Motor neuron (in vitro differentiated cells): ENCODE measurements around the gene ZNF142. TPM values are rescaled to one million over a fixed set of nuclear protein-coding genes. Genes with fewer than 3 reads are reported as not detected.

Experiments
- ATAC-seq, 8 experiments: fragments of 200-7000 bp; cut with Tn5 transposase; replicated peaks in 6 of 8; 2 replicates each; pipeline ENCODE4 v1.8.0; 2021; ENCODE audit warnings: mild to moderate bottlenecking in 8 of 8, moderate library complexity in 8 of 8
- H3K27ac ChIP-seq, 2 donors: fragments of 250-450 bp; sonication (Bioruptor Pico); 2 replicates each; pipeline ENCODE4 v1.9.0; 2021; ENCODE audit warnings: antibody characterized with exemption in 2 of 2, mild to moderate bottlenecking in 2 of 2, moderate library complexity in 1 of 2
- H3K4me1 ChIP-seq, 2 donors: fragments of 250-450 bp; sonication (Bioruptor Pico); replicated peaks in 1 of 2; 2 replicates each; pipeline ENCODE4 v1.6.1; 2021; ENCODE audit warnings: antibody characterized with exemption in 2 of 2, mild to moderate bottlenecking in 2 of 2, moderate library complexity in 1 of 2
- H3K4me3 ChIP-seq, 5 donors: fragments of 250-450 bp; sonication (Bioruptor Pico); 2 replicates each; pipeline ENCODE4 v1.9.0; 2021; ENCODE audit warnings: antibody characterized with exemption in 5 of 5, mild to moderate bottlenecking in 5 of 5, moderate library complexity in 4 of 5
- WGBS, 10 experiments: fragments of 450-650 bp; shearing (Covaris generic); methylation state at CpG; one replicate each; pipeline ENCODE4 v1.0.0; 2022; 5-methylcytosine and 5-hydroxymethylcytosine counted together
- in situ Hi-C, 9 experiments: fragments of 400-800 bp; cut with MboI; loops; one replicate each; pipeline ENCODE4 v1.15.0; 2021; ENCODE audit warnings: low sequenced_read_pairs in 9 of 9, low pct_unique_long_range_greater_than_20kb in 2 of 9; ENCODE audit not compliant: unreplicated experiment in 9 of 9
- total RNA-seq, 8 experiments: library from RNA; unstranded; fragments of 300-600 nt; gene quantifications; 2 replicates each; pipeline versions ENCODE4 v1.2.3 to v1.2.4, GENCODE V29; 2022

The ZNF142 gene
- total RNA-seq, 8 experiments from 2014 or later, result 7.4 to 29.1 (median 15.1) TPM

- Histone ChIP-seq H3K4me3 (no peak overlapping the region), H3K27ac (no peak overlapping the region), H3K4me1 (no peaks in the 10 kb centered on the region)
- ATAC-seq, result peak in 1 of 8 experiments; percentile 34
- 50 to 100% (median 96%) methylated on average over 1 to 7 of the region's 9 CpGs; no CpG with 5 or more reads in 3 of the 10 experiments for WGBS, 10 experiments
- in situ Hi-C loops, result no loop called here
These were observed 41.1 kb downstream of the ZNF142 start for GRCh38 chr2:218618102-218618860.

GRCh38 chr2:218615868-218616315 is 43.5 kb downstream of the ZNF142 start:
- in situ Hi-C loops, result no loop called here
- WGBS, 10 experiments, result 11 to 100% (median 82%) methylated on average over 1 to 4 of the region's 6 CpGs; no CpG with 5 or more reads in 4 of the 10 experiments

DNA sequence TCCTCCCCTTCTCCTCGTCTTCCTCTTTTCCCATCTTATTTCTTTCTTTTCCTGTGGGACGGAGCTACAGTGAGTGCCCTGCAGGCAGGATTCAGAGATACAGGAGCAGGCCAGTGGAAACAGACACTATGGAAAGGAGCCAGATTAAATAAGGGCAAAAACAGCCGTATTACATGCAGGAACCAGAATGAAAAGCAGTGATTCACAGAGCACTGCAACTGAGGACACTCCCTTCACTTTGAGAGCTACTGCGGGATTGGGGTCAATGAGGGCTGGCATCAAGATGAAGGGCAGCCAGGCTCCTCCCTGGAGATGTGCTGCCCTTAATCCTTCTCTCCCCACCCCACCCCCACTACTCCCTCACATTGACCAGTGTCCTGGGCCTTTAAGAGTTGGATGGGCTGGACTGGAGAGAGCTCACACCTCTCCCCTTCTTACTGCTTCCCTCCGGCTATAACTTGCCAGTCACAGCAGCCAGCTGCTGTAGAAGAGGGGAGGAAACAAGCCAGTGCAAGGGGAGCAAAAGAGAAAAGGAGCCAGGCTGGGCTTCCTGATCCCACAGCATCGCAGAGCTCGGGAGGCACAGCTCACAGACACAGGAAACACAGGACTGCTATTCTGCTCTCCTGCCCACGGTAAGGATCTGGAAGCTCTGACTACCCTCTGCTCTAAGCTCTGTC is 51.8 kb downstream of the ZNF142 start, which contains the start of gene PLCD4:
Gene PLCD4 (plus strand): TSS at position 464 of the 680 bp plus-strand sequence. CDS start 7,841 bp downstream, outside the sequence.
- in situ Hi-C loops, result no loop called here
- Histone ChIP-seq H3K4me3 (peak within 1 kb of the TSS in 3 of 5 donors; percentile 2 to 15 (median 8)), H3K27ac (peak within 1 kb of the TSS in 1 of 2 donors; percentile 19), H3K4me1 (peaks cover 5 to 9% of the 10 kb centered on the region in 2 donors)
- peak; percentile 86 to 96 (median 93) for ATAC-seq
- 0 to 75% (median 10%) methylated on average over 2 to 6 of the region's 8 CpGs; no CpG with 5 or more reads in 2 of the 10 experiments for WGBS, 10 experiments

More at GRCh38 chr2:218615868-218616315, 43.5 kb downstream of the ZNF142 start:
- peak in 1 of 8 experiments; percentile 21 for ATAC-seq
- H3K4me3 ChIP-seq, result no peak overlapping the region
- H3K27ac ChIP-seq, result no peak overlapping the region
- H3K4me1 ChIP-seq, result no peaks in the 10 kb centered on the region

DNA sequence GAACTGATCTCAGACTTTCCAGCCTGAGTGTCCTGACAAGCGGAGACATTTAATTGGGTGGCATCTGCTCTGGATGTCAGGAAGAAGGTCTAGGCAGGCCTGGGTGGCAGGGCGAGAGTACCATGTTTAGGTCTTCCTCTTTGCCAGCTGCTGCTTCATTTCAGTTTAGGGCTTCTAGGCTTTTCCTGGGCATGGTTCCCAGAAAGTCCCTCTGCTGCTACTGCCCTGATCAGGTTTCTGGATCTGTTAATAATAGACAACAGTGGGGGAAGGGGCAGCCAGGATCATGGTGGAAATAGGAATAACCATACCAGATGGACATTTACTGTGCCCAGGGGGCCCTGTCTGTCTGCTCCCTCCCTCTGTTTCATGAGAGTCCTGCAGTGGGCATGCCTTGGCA is 54.0 kb downstream of the ZNF142 start:
- WGBS, 10 experiments, result 40 to 100% (median 100%) methylated on average over 1 to 2 of the region's 2 CpGs; no CpG with 5 or more reads in 3 of the 10 experiments
- ATAC-seq, result no peak
- Histone ChIP-seq H3K27ac (no peak overlapping the region), H3K4me1 (peaks cover 5 to 9% of the 10 kb centered on the region in 2 donors), H3K4me3 (no peak overlapping the region)
- in situ Hi-C loops, result no loop called here

Other genes starting within 250 kb of the ZNF142 start
- under 1 TPM; 0.07 to 0.91 (median 0.33) TPM for gene VIL1, start 240.5 kb downstream of the ZNF142 start, total RNA-seq
- gene USP37, start 91.3 kb downstream of the ZNF142 start, total RNA-seq, result 10 to 100 TPM in 7 of 8 experiments, 1 to 10 TPM in 1; 5.0 to 20.7 (median 14.3) TPM
- 10 to 100 TPM; 35.9 to 77.5 (median 49.6) TPM for gene CNOT9, start 90.8 kb downstream of the ZNF142 start, total RNA-seq
- gene PLCD4, start 51.7 kb downstream of the ZNF142 start, total RNA-seq, result 10 to 100 TPM in 3 of 8 experiments, 1 to 10 TPM in 4, under 1 TPM in 1; 0.54 to 14.7 (median 5.4) TPM
- gene BCS1L, start 60 bp upstream of the ZNF142 start, total RNA-seq, result 10 to 100 TPM; 25.8 to 57.7 (median 38.8) TPM
- gene RNF25, start 12.4 kb upstream of the ZNF142 start, total RNA-seq, result 10 to 100 TPM; 20.9 to 37.9 (median 28.7) TPM
- gene STK36, start 12.5 kb upstream of the ZNF142 start, total RNA-seq, result 10 to 100 TPM; 12.7 to 93.3 (median 26.0) TPM
- gene TTLL4, start 51.2 kb upstream of the ZNF142 start, total RNA-seq, result 10 to 100 TPM; 11.1 to 78.3 (median 23.4) TPM
- gene CYP27A1, start 122.5 kb upstream of the ZNF142 start, total RNA-seq, result 100 to 1,000 TPM in 1 of 8 experiments, 10 to 100 TPM in 3, 1 to 10 TPM in 4; 1.0 to 104 (median 7.4) TPM
- gene PRKAG3, start 172.2 kb upstream of the ZNF142 start, total RNA-seq, result 1 to 10 TPM in 2 of 8 experiments, under 1 TPM in 3, not detected in 3; 0.07 to 5.1 (median 0.56) TPM
- gene WNT6, start 200.2 kb upstream of the ZNF142 start, total RNA-seq, result under 1 TPM in 3 of 8 experiments, not detected in 5; 0.14 to 0.93 (median 0.24) TPM
- under 1 TPM in 3 of 8 experiments, not detected in 5; 0.11 to 0.81 (median 0.14) TPM for gene WNT10A, start 221.2 kb upstream of the ZNF142 start, total RNA-seq